Measurements from ENCODE around the gene TMEM163.

- TF ChIP-seq ZNF562 (CRISPR knock-in tag; IDR thresholded peaks at IDR 0.05; ENCODE audit: borderline replicate concordance): no peak
- TF ChIP-seq ZNF687 (CRISPR knock-in tag; IDR thresholded peaks at IDR 0.05): no peak
- no peak for TF ChIP-seq NCOA1 (CRISPR knock-in tag; IDR thresholded peaks at IDR 0.05)
- TF ChIP-seq POLR2AphosphoS5 (IDR thresholded peaks at IDR 0.05; ENCODE audit: low read depth, low read length): no peak
- no peak for TF ChIP-seq ZNF772 (CRISPR knock-in tag; IDR thresholded peaks at IDR 0.05)
- TF ChIP-seq ZNF83 (CRISPR knock-in tag; IDR thresholded peaks at IDR 0.05; ENCODE audit: borderline replicate concordance): no peak
- TF ChIP-seq SP1 (IDR thresholded peaks at IDR 0.05): no peak
- TF ChIP-seq SP1 (CRISPR knock-in tag; IDR thresholded peaks at IDR 0.05): no peak
- no peak for TF ChIP-seq NFKBIZ (CRISPR knock-in tag; IDR thresholded peaks at IDR 0.05)
- no peak for TF ChIP-seq ZNF644 (CRISPR knock-in tag; IDR thresholded peaks at IDR 0.05; ENCODE audit: low read depth)
Observed at GRCh38 chr2:134660626-134661402, 58.0 kb downstream of the TMEM163 start.

Data from HepG2 (cell line).